Amniotic epithelial cell (primary cell): ENCODE measurements around the gene CFH.
"Not testable (repeated sequence)": the region's sequence is repeated elsewhere in the genome, so short reads cannot be mapped to it uniquely, and the experiment has no call there.

ENCODE experiments used
- DNase-seq: peaks from one replicate; pipeline ENCODE4 v3.0.0-alpha.2; 2010; ENCODE audit warnings: low read depth

CFH gene

GRCh38 chr1:196769823-196770222 is 118.0 kb downstream of the CFH start:
- DNase-seq = not testable (repeated sequence)

GRCh38 chr1:196773713-196774112 is 121.9 kb downstream of the CFH start:
- DNase-seq = no peak

GRCh38 chr1:196774175-196774574 is 122.3 kb downstream of the CFH start:
- DNase-seq = no peak

GRCh38 chr1:196774603-196775002 is 122.8 kb downstream of the CFH start, which contains the start of gene CFHR3:
Gene CFHR3 (plus strand): TSS chr1:196774840. CDS start chr1:196774887, 47 bp downstream.
- no peak for DNase-seq

GRCh38 chr1:196777603-196778002 is 125.8 kb downstream of the CFH start:
- no peak for DNase-seq

GRCh38 chr1:196779093-196779492 is 127.2 kb downstream of the CFH start:
- no peak for DNase-seq

GRCh38 chr1:196791252-196791651 is 139.4 kb downstream of the CFH start:
- not testable (repeated sequence) for DNase-seq

GRCh38 chr1:196794103-196794502 is 142.3 kb downstream of the CFH start:
- not testable (repeated sequence) for DNase-seq
